HCT116 (cell line): ENCODE measurements around the gene PLCB4. TPM values are rescaled to one million over a fixed set of nuclear protein-coding genes. Genes with fewer than 3 reads are reported as not detected.

ENCODE experiments used
- ATAC-seq: fragments of 200-7000 bp; cut with Tn5 transposase; 2 replicates; pipeline ENCODE4 v1.9.1; 2020; ENCODE audit warnings: mild to moderate bottlenecking, moderate library complexity
- BruUV-seq: library from RNA; stranded (reverse); fragments of 400-500 nt; replicated peaks from 2 replicates; lab custom pipeline; 2021; lab: Mats Ljungman, UMichigan
- CTCF ChIA-PET: fragments of 300-600 bp; sonication (Branson Sonifier 250); formaldehyde crosslinking; loops from one replicate; lab custom pipeline; 2021; ENCODE audit warnings: antibody characterized with exemption; lab: Charles Lee
- POLR2A ChIA-PET: fragments of 300-600, 350-600 bp; sonication (Branson Sonifier 250); formaldehyde crosslinking; loops from one replicate; lab custom pipeline; 2021; ENCODE audit warnings: antibody characterized with exemption; lab: Charles Lee
- RAD21 ChIA-PET, 2 experiments: fragments of 300-600 bp; sonication (Branson Sonifier 250); formaldehyde crosslinking; loops; one replicate each; lab custom pipeline; 2023; ENCODE audit warnings: low total read pairs in 2 of 2; ENCODE audit not compliant: uncharacterized antibody in 2 of 2, unreplicated experiment in 2 of 2, low non-redundant PET in 1 of 2; lab: Charles Lee
- DNase-seq: peaks from one replicate; pipeline ENCODE4 v3.0.0-alpha.2; 2010; ENCODE audit warnings: low read depth, low spot score
- H2AFZ ChIP-seq: fragments of 200-600 bp; shearing (Covaris generic), sonication (generic); 2 replicates; pipeline ENCODE4 v1.6.1; 2017; ENCODE audit warnings: low read depth, mixed run types, mixed read lengths, antibody characterized with exemption, low read length; ENCODE audit not compliant: poor library complexity, severe bottlenecking
- H3K27ac ChIP-seq: 2 replicates; pipeline ENCODE4 v1.5.1; 2012; ENCODE audit warnings: low read depth, low read length
- H3K27me3 ChIP-seq: fragments of 200-600 bp; sonication (generic); 2 replicates; pipeline ENCODE4 v1.6.1; 2016; ENCODE audit warnings: mixed run types, low read length, mixed read lengths; ENCODE audit not compliant: insufficient read depth
- H3K36me3 ChIP-seq, 2 experiments: fragments of 200-500 bp in 1 of 2; fragments of 200-600 bp in 1 of 2; sonication (Bioruptor generic) in 1 of 2; sonication (generic) in 1 of 2; 2 replicates each; pipeline versions ENCODE4 v1.5.1 to v1.6.1; 2014 to 2016; ENCODE audit warnings: low read length in 2 of 2, inconsistent platforms in 1 of 2, mixed read lengths in 1 of 2, mixed run types in 1 of 2; ENCODE audit not compliant: insufficient read depth in 2 of 2, control insufficient read depth in 1 of 2
- H3K4me1 ChIP-seq, 2 experiments: fragments of 200-600 bp in 1 of 2; sonication (generic) in 1 of 2; 2 replicates each; pipeline versions ENCODE4 v1.5.1 to v1.6.1; 2012 to 2017; ENCODE audit warnings: low read length in 2 of 2, inconsistent platforms in 1 of 2, mild to moderate bottlenecking in 1 of 2, mixed read lengths in 1 of 2, mixed run types in 1 of 2, moderate library complexity in 1 of 2; ENCODE audit not compliant: insufficient read depth in 2 of 2, control insufficient read depth in 1 of 2
- H3K4me2 ChIP-seq: fragments of 200-600 bp; sonication (generic); 2 replicates; pipeline ENCODE4 v1.6.1; 2017; ENCODE audit warnings: mixed run types, low read length, mixed read lengths
- H3K4me3 ChIP-seq, 2 experiments: fragments of 200-600 bp in 1 of 2; sonication (generic) in 1 of 2; replicated peaks in 1 of 2; 2 replicates each; pipeline ENCODE4 v1.5.1; 2011 to 2016; ENCODE audit warnings: low read length in 2 of 2, control low read depth in 1 of 2, low read depth in 1 of 2, mild to moderate bottlenecking in 1 of 2, mixed read lengths in 1 of 2, mixed run types in 1 of 2
- H3K79me2 ChIP-seq: fragments of 200-600 bp; sonication (generic); 2 replicates; pipeline ENCODE4 v1.6.1; 2017; ENCODE audit warnings: mild to moderate bottlenecking, mixed run types, low read length, moderate library complexity, mixed read lengths; ENCODE audit not compliant: insufficient read depth
- H3K9ac ChIP-seq: fragments of 200-600 bp; sonication (generic); 2 replicates; pipeline ENCODE4 v1.6.1; 2016; ENCODE audit warnings: low read length, mixed read lengths
- H3K9me2 ChIP-seq: fragments of 200-600 bp; sonication (generic), shearing (Covaris generic); 2 replicates; pipeline ENCODE4 v1.6.1; 2017; ENCODE audit warnings: mixed run types, mild to moderate bottlenecking, moderate library complexity; ENCODE audit not compliant: insufficient read depth
- H3K9me3 ChIP-seq, 2 experiments: fragments of 200-500 bp in 1 of 2; fragments of 200-600 bp in 1 of 2; sonication (Bioruptor generic) in 1 of 2; sonication (generic) in 1 of 2; 2 replicates each; pipeline ENCODE4 v1.6.1; 2014 to 2017; ENCODE audit warnings: low read length in 2 of 2, mixed read lengths in 2 of 2, inconsistent platforms in 1 of 2, low read depth in 1 of 2, mild to moderate bottlenecking in 1 of 2, mixed run types in 1 of 2, moderate library complexity in 1 of 2; ENCODE audit not compliant: control insufficient read depth in 1 of 2, insufficient read depth in 1 of 2
- H4K20me1 ChIP-seq: fragments of 200-600 bp; sonication (generic), shearing (Covaris generic); 2 replicates; pipeline ENCODE4 v1.6.1; 2017; ENCODE audit warnings: mixed run types, mild to moderate bottlenecking, moderate library complexity; ENCODE audit not compliant: insufficient read depth
- CTCF ChIP-seq, 3 experiments: fragments of 200-600 bp in 1 of 3; sonication (generic) in 1 of 3; IDR thresholded peaks in 2 of 3; conservative IDR thresholded peaks in 1 of 3; 2 replicates each; pipeline ENCODE4 v1.5.1; 2012 to 2017; ENCODE audit warnings: low read depth in 2 of 3, low read length in 2 of 3, antibody characterized with exemption in 1 of 3, borderline replicate concordance in 1 of 3, control low read depth in 1 of 3, mild to moderate bottlenecking in 1 of 3, mixed read lengths in 1 of 3, mixed run types in 1 of 3, moderate library complexity in 1 of 3; ENCODE audit not compliant: insufficient read depth in 1 of 3
- ELF1 ChIP-seq: IDR thresholded peaks from 2 replicates; pipeline ENCODE4 v1.6.1; 2012; ENCODE audit warnings: low read depth, borderline replicate concordance
- EZH2 ChIP-seq: fragments of 200-600 bp; sonication (generic); IDR thresholded peaks from 2 replicates; pipeline ENCODE4 v1.6.1; 2017; ENCODE audit warnings: antibody characterized with exemption, mixed run types
- EZH2phosphoT487 ChIP-seq: fragments of 200-600 bp; IDR thresholded peaks from 2 replicates; pipeline ENCODE4 v1.6.1; 2018; ENCODE audit warnings: antibody characterized with exemption, borderline replicate concordance
- FOSL1 ChIP-seq: IDR thresholded peaks from 2 replicates; pipeline ENCODE4 v1.6.1; 2012; ENCODE audit warnings: low read depth
- JUND ChIP-seq: IDR thresholded peaks from 2 replicates; pipeline ENCODE4 v1.6.1; 2012
- REST ChIP-seq: IDR thresholded peaks from 2 replicates; pipeline ENCODE4 v1.6.1; 2012; ENCODE audit warnings: low read depth
- TCF7L2 ChIP-seq: IDR thresholded peaks from 2 replicates; pipeline ENCODE4 v1.7.0; 2011; ENCODE audit warnings: borderline replicate concordance, inconsistent platforms; ENCODE audit not compliant: insufficient read depth, insufficient read length; ENCODE audit errors: extremely low read depth
- YY1 ChIP-seq: IDR thresholded peaks from 2 replicates; pipeline ENCODE4 v1.6.1; 2011; ENCODE audit warnings: low read length, low read depth, moderate library complexity, mild to moderate bottlenecking; ENCODE audit not compliant: insufficient replicate concordance; ENCODE audit errors: extremely low read depth
- intact Hi-C: fragments of 100-400 bp; cut with micrococcal nuclease; formaldehyde crosslinking; loops from 2 replicates; pipeline ENCODE4 v1.10.0; 2022
- total RNA-seq: library from RNA; stranded (reverse); gene quantifications from one replicate; pipeline ENCODE4 v1.2.1, GENCODE V29; 2021; ENCODE audit not compliant: unreplicated experiment

The PLCB4 gene
- total RNA-seq, 1 experiment from 2014 or later, result 2.5 TPM

GRCh38 chr20:9290331-9290730 lies 221.4 kb downstream of the PLCB4 start:
- Histone ChIP-seq H3K27me3 (no peaks in the 10 kb centered on the region), H3K9me3 (no peaks in the 10 kb centered on the region), H3K9ac (no peak overlapping the region), H4K20me1 (no peaks in the 10 kb centered on the region), H3K4me1 (peaks cover 6 to 18% of the 10 kb centered on the region in 2 experiments; a peak in 3 of 4 replicates), H3K27ac (no peak overlapping the region), H3K4me3 (no peak overlapping the region), H3K9me2 (no peaks in the 10 kb centered on the region), H2AFZ (no peak overlapping the region), H3K79me2 (no peaks in the 10 kb centered on the region), H3K36me3 (no peaks in the 10 kb centered on the region), H3K4me2 (no peak overlapping the region)
- ATAC-seq (no peak), DNase-seq (no peak)
- no TSS peak for BruUV-seq
- ChIA-PET RAD21 (no interaction called here), CTCF (no interaction called here), POLR2A (no interaction called here)
- intact Hi-C loops, result no loop called here
- TF ChIP-seq JUND, result no peak
- TF ChIP-seq FOSL1, result no peak
- no peak for TF ChIP-seq EZH2phosphoT487
- TF ChIP-seq EZH2, result no peak
- TF ChIP-seq YY1, result no peak
- no peak for TF ChIP-seq CTCF (IDR thresholded peaks at IDR 0.05 in 2 of 3, conservative IDR thresholded peaks at IDR 0.05 in 1 of 3; ENCODE audit: borderline replicate concordance in 1 of 3, insufficient read depth in 1 of 3, low read depth in 2 of 3, low read length in 2 of 3)
- TF ChIP-seq REST, result no peak
- no peak for TF ChIP-seq ELF1
- TF ChIP-seq TCF7L2, result no peak
- TF ChIP-seq, all 23 proteins: peak for 0
